ENCODE measurements around the gene TNS3. TPM values are rescaled to one million over a fixed set of nuclear protein-coding genes. Genes with fewer than 3 reads are reported as not detected.

The TNS3 gene
- total and polyA plus RNA-seq, 2 donors (not counting 1 experiment from before 2014, with no cell fraction given) = 11.4 to 77.5 TPM

- ChIA-PET POLR2A (no interaction called here), CTCF (no interaction called here)
- Histone ChIP-seq H3K4me3 (ENCODE audit: control extremely low read depth in 1 of 5, extremely low read depth in 1 of 5, insufficient read depth in 1 of 5, low read depth in 2 of 5, low read length in 4 of 5) (no peak overlapping the region), H3K79me2 (ENCODE audit: control insufficient read depth, insufficient read depth, low read length) (peaks cover 9% of the 10 kb centered on the region), H4K20me1 (ENCODE audit: control insufficient read depth, insufficient read depth, low read length, poor library complexity, severe bottlenecking) (no peaks in the 10 kb centered on the region), H3K4me1 (ENCODE audit: control insufficient read depth in 2 of 2, insufficient read depth in 2 of 2, low read length in 2 of 2) (peaks cover 13 to 18% of the 10 kb centered on the region in 2 donors), H3K27ac (ENCODE audit: low read length in 2 of 2) (peak overlapping the region in 1 of 2 donors; percentile 57), H3K36me3 (replicated peaks in 1 of 2; ENCODE audit: control extremely low read depth in 1 of 2, control insufficient read depth in 1 of 2, extremely low read depth in 1 of 2, insufficient read depth in 2 of 2, low read length in 1 of 2) (peaks cover 1 to 37% of the 10 kb centered on the region in 2 experiments), H3K9ac (ENCODE audit: low read length) (no peak overlapping the region), H3K4me2 (replicated peaks; ENCODE audit: low read depth, low read length, poor library complexity, severe bottlenecking) (no peak overlapping the region), H3K9me3 (ENCODE audit: control extremely low read depth in 1 of 3, control insufficient read depth in 2 of 3, insufficient read depth in 1 of 3, low read length in 2 of 3) (peaks cover 0 to 18% (median 7%) of the 10 kb centered on the region in 3 donors), H3K27me3 (replicated peaks in 1 of 4; ENCODE audit: control extremely low read depth in 1 of 4, control insufficient read depth in 3 of 4, insufficient read depth in 4 of 4, low read length in 3 of 4) (no peaks in the 10 kb centered on the region), H2AFZ (ENCODE audit: insufficient read depth, low read depth, low read length, poor library complexity, severe bottlenecking) (no peak overlapping the region)
- TF ChIP-seq CTCF (IDR thresholded peaks at IDR 0.05) = no peak
- no peak for TF ChIP-seq EZH2 (IDR thresholded peaks at IDR 0.05; ENCODE audit: borderline replicate concordance, insufficient read depth, low read depth, low read length, poor library complexity, severe bottlenecking)
- DNase-seq (no peak), ATAC-seq (ENCODE audit: low read depth) (no peak)
- WGBS (ENCODE audit: insufficient coverage) = 98% methylated on average over 14 of the region's 16 CpGs
- intact Hi-C loops (cut with micrococcal nuclease) = no loop called here
- Mint-ChIP-seq H3K27me3 (no peaks in the 10 kb centered on the region), H3K9me3 (ENCODE audit: insufficient read depth) (no peaks in the 10 kb centered on the region), H3K4me3 (no peak overlapping the region), H3K27ac (no peak overlapping the region), H3K4me1 (peaks cover 20% of the 10 kb centered on the region)
Observed at GRCh38 chr7:47389171-47389922, 192.6 kb downstream of the TNS3 start.

- Mint-ChIP-seq H3K27me3 (no peaks in the 10 kb centered on the region), H3K4me3 (no peak overlapping the region), H3K27ac (no peak overlapping the region), H3K4me1 (peaks cover 20% of the 10 kb centered on the region), H3K9me3 (ENCODE audit: insufficient read depth) (no peaks in the 10 kb centered on the region)
- no peak for ATAC-seq (ENCODE audit: low read depth)
- peaks cover 9% of the 10 kb centered on the region for H3K79me2 ChIP-seq (ENCODE audit: control insufficient read depth, insufficient read depth, low read length)
- intact Hi-C loops (cut with micrococcal nuclease) = no loop called here
- no peak for DNase-seq
- H3K27me3 ChIP-seq (replicated peaks in 1 of 4; ENCODE audit: control extremely low read depth in 1 of 4, control insufficient read depth in 3 of 4, insufficient read depth in 4 of 4, low read length in 3 of 4) = no peaks in the 10 kb centered on the region
- TF ChIP-seq CTCF (IDR thresholded peaks at IDR 0.05) (no peak), EZH2 (IDR thresholded peaks at IDR 0.05; ENCODE audit: borderline replicate concordance, insufficient read depth, low read depth, low read length, poor library complexity, severe bottlenecking) (no peak)
- no peak overlapping the region for H2AFZ ChIP-seq (ENCODE audit: insufficient read depth, low read depth, low read length, poor library complexity, severe bottlenecking)
- peaks cover 0 to 18% (median 7%) of the 10 kb centered on the region in 3 donors for H3K9me3 ChIP-seq (ENCODE audit: control extremely low read depth in 1 of 3, control insufficient read depth in 2 of 3, insufficient read depth in 1 of 3, low read length in 2 of 3)
- H4K20me1 ChIP-seq (ENCODE audit: control insufficient read depth, insufficient read depth, low read length, poor library complexity, severe bottlenecking) = no peaks in the 10 kb centered on the region
- no CpG with 5 or more reads among the region's 5 CpGs for WGBS (ENCODE audit: insufficient coverage)
- peaks cover 13 to 18% of the 10 kb centered on the region in 2 donors for H3K4me1 ChIP-seq (ENCODE audit: control insufficient read depth in 2 of 2, insufficient read depth in 2 of 2, low read length in 2 of 2)
- no peak overlapping the region for H3K4me3 ChIP-seq (ENCODE audit: control extremely low read depth in 1 of 5, extremely low read depth in 1 of 5, insufficient read depth in 1 of 5, low read depth in 2 of 5, low read length in 4 of 5)
- no peak overlapping the region for H3K9ac ChIP-seq (ENCODE audit: low read length)
- peaks cover 1 to 34% of the 10 kb centered on the region in 2 experiments for H3K36me3 ChIP-seq (replicated peaks in 1 of 2; ENCODE audit: control extremely low read depth in 1 of 2, control insufficient read depth in 1 of 2, extremely low read depth in 1 of 2, insufficient read depth in 2 of 2, low read length in 1 of 2)
- ChIA-PET POLR2A (no interaction called here), CTCF (no interaction called here)
- H3K4me2 ChIP-seq (replicated peaks; ENCODE audit: low read depth, low read length, poor library complexity, severe bottlenecking) = no peak overlapping the region
- H3K27ac ChIP-seq (ENCODE audit: low read length in 2 of 2) = no peak overlapping the region
Observed at GRCh38 chr7:47387506-47387905, 194.4 kb downstream of the TNS3 start.

Measured in B cell (primary cell).